NCI-H345 treated with DMSO at 0.1 percent for 48 hours (cell line): ENCODE data around the gene ATP6V1A.

ENCODE experiments used
- DNase-seq: peaks from one replicate; lab custom pipeline; 2025; ENCODE audit not compliant: unreplicated experiment; lab: John Stamatoyannopoulos, UW

ATP6V1A gene

GRCh38 chr3:113745756-113746547, 883 bp upstream of the ATP6V1A start, which contains the start of gene NAA50:
TSS of gene NAA50 (minus strand) at chr3:113746249. CDS start at chr3:113745949, 300 bp downstream.
- DNase-seq, result peak; percentile 59

- DNase-seq, result no peak
These were observed 630 bp downstream of the ATP6V1A start for GRCh38 chr3:113747283-113748046.

- no peak for DNase-seq
These were observed 4.3 kb downstream of the ATP6V1A start for GRCh38 chr3:113751141-113751540.

DNA sequence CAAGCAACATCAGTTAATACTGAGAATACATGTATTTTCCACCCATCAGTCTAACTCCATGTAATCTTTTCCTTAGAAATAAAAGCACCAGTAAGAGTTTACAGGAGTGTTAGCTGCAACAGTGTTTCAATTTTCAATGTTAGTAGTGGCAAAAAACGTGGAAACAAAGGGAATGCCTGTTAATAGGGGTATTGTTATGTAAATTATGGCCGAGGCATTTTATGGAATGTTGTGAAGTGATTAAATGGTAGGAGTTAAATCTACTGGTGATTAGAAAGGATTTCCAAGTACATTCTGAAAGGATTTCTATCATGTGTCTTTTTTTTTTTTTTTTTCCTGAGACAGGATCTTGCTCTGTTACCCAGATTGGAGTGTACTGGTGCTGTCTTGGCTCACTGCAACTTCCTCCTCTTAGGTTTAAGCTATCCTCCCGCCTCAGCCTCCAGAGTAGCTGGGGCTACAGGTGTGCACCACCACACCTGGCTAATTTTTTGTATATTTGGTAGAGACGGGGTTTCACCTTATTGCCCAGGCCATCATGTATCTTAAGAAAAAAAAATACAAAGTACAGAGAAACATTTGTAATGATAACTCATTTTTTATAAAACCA, 6.6 kb downstream of the ATP6V1A start:
- DNase-seq, result no peak

GRCh38 chr3:113754494-113755159, 7.8 kb downstream of the ATP6V1A start:
- DNase-seq, result no peak

GRCh38 chr3:113758389-113759024, 11.7 kb downstream of the ATP6V1A start:
- no peak for DNase-seq

DNA sequence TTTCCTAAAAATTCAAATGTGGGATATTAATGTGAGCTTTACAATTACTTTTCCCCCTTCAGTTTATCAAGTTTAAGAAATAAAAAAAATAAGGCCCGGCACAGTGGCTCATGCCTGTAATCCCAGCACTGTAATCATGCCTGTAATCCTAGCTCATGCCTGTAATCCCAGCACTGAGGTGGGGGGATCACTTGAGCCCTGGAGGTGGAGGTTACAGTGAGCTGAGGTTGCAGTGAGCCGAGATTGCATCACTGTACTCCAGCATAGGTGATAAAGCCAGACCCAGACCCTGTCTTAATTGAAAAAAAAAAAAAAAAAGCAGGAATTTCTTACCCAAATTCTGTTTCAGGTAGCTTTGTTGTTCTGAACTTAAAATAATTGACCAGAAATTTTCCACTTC, 17.9 kb downstream of the ATP6V1A start:
- DNase-seq, result no peak

- no peak for DNase-seq
These were observed 22.7 kb downstream of the ATP6V1A start for GRCh38 chr3:113769551-113769950.

- DNase-seq, result no peak
These were observed 25.2 kb downstream of the ATP6V1A start for GRCh38 chr3:113771993-113772392.

DNA sequence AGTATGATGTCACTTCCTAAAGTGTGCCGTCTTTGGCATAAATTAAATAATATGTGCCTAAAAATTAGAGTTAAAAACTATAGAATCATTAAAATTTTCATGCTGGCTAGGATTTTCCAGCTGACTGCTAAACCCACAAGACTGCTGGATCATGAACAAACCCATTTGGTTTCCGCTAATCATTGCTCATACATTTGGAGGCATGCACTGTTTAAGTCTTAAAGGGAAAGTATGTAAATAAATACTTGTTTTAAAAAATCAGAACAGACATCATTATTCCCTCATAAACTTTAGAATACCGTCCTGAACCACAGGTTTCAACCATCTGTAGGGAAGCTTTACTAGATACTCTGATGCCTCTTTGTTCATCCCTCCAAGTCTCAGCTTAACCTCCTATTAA, 26.5 kb downstream of the ATP6V1A start:
- DNase-seq, result no peak

- DNase-seq, result no peak
These were observed 28.7 kb downstream of the ATP6V1A start for GRCh38 chr3:113775516-113775915.

- no peak for DNase-seq
These were observed 29.7 kb downstream of the ATP6V1A start for GRCh38 chr3:113776564-113776963.

GRCh38 chr3:113783463-113783862, 36.6 kb downstream of the ATP6V1A start:
- DNase-seq, result no peak

- no peak for DNase-seq
These were observed 37.1 kb downstream of the ATP6V1A start for GRCh38 chr3:113783980-113784379.

DNA sequence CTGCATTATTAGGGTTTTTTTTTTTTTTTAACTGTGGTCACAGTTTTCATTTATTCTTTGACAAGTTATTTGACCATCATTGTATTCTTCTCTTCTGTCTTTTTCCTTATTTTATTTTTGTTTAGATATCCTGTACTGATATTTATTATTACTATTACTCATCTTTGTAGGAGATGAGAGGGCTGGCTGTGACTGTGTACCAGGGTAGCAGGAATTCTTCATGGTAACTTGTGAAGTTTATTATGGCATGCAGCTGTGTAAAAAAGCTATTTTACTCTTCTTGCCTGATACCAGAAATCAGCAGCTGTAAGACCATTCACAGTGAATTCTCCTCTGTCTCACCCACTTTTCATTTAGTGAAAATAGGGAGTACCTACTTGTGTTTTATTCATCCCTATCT, 44.5 kb downstream of the ATP6V1A start:
- no peak for DNase-seq

DNA sequence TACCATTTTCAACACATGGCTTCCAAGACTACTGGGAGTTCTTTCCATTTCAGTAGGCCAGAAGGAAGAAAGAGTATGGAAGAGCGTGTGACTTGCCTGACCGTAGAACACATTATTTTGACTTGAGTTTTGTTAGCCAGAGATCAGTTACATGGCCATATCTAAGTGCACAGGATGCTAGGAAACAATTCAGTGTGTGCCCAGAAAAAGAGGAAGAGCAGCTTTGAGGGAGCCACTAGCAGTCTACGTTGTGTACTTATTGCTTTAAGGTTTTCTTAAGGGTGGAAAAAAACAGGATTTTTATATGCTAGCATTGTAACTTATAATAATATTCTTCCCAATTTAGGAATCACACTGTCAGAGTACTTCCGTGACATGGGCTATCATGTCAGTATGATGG, 47.7 kb downstream of the ATP6V1A start:
- DNase-seq, result no peak

GRCh38 chr3:113795693-113796092, 48.9 kb downstream of the ATP6V1A start:
- DNase-seq, result no peak

GRCh38 chr3:113802795-113803455, 56.1 kb downstream of the ATP6V1A start:
- DNase-seq, result no peak

GRCh38 chr3:113804661-113805060, 57.8 kb downstream of the ATP6V1A start:
- no peak for DNase-seq

GRCh38 chr3:113805249-113805648, 58.4 kb downstream of the ATP6V1A start:
- no peak for DNase-seq
